ENCODE measurements around the gene RSAD2. TPM values are rescaled to one million over a fixed set of nuclear protein-coding genes. Genes with fewer than 3 reads are reported as not detected.
"Not testable (repeated sequence)": the region's sequence is repeated elsewhere in the genome, so short reads cannot be mapped to it uniquely, and the experiment has no call there.

Gene RSAD2
- total and polyA plus RNA-seq, 2 experiments from 2014 or later, result 0.10 TPM; not detected in 1

DNA sequence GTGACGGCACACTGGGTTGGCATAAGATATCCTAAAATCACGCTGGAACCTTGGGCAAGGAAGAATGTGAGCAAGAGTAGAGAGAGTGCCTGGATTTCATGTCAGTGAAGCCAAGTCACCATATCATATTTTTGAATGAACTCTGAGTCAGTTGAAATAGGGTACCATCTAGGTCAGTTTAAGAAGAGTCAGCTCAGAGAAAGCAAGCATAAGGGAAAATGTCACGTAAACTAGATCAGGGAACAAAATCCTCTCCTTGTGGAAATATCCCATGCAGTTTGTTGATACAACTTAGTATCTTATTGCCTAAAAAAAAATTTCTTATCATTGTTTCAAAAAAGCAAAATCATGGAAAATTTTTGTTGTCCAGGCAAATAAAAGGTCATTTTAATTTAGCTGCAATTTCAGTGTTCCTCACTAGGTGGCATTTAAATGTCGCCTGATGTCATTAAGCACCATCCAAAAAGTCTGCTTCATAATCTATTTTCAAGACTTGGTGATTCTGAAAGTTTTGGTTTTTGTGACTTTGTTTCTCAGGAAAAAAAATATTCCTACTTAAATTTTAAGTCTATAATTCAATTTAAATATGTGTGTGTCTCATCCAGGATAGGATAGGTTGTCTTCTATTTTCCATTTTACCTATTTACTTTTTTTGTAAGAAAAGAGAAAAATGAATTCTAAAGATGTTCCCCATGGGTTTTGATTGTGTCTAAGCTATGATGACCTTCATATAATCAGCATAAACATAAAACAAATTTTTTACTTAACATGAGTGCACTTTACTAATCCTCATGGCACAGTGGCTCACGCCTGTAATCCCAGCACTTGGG is 19.6 kb downstream of the RSAD2 start:
- no peak overlapping the region for H3K27ac Mint-ChIP-seq
- Histone ChIP-seq H3K9me2 (ENCODE audit: insufficient read depth) (no peaks in the 10 kb centered on the region), H3K4me1 (ENCODE audit: insufficient read depth) (no peaks in the 10 kb centered on the region), H2AFZ (no peak overlapping the region), H3K27ac (ENCODE audit: low read depth) (no peak overlapping the region), H3K79me2 (replicated peaks; ENCODE audit: insufficient read depth) (no peaks in the 10 kb centered on the region), H3K4me3 (no peak overlapping the region), H3K36me3 (ENCODE audit: insufficient read depth) (no peaks in the 10 kb centered on the region), H3K4me2 (no peak overlapping the region), H4K20me1 (replicated peaks; ENCODE audit: insufficient read depth) (no peaks in the 10 kb centered on the region), H3F3A (replicated peaks; ENCODE audit: low read depth) (no peaks in the 10 kb centered on the region), H3K27me3 (ENCODE audit: insufficient read depth) (no peaks in the 10 kb centered on the region)
- no peak for ATAC-seq
- H3K27me3 Mint-ChIP-seq (ENCODE audit: insufficient read depth, low read depth, poor library complexity), result peaks cover 3% of the 10 kb centered on the region
- no peak overlapping the region for H3K4me3 Mint-ChIP-seq
- TF ChIP-seq ZNF462 (CRISPR knock-in tag; IDR thresholded peaks at IDR 0.05), result no peak
- no peak for TF ChIP-seq EZH2phosphoT487 (IDR thresholded peaks at IDR 0.05; ENCODE audit: unreplicated experiment)
- TF ChIP-seq, protein P1, sequence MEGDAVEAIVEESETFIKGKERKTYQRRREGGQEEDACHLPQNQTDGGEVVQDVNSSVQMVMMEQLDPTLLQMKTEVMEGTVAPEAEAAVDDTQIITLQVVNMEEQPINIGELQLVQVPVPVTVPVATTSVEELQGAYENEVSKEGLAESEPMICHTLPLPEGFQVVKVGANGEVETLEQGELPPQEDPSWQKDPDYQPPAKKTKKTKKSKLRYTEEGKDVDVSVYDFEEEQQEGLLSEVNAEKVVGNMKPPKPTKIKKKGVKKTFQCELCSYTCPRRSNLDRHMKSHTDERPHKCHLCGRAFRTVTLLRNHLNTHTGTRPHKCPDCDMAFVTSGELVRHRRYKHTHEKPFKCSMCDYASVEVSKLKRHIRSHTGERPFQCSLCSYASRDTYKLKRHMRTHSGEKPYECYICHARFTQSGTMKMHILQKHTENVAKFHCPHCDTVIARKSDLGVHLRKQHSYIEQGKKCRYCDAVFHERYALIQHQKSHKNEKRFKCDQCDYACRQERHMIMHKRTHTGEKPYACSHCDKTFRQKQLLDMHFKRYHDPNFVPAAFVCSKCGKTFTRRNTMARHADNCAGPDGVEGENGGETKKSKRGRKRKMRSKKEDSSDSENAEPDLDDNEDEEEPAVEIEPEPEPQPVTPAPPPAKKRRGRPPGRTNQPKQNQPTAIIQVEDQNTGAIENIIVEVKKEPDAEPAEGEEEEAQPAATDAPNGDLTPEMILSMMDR (conservative IDR thresholded peaks at IDR 0.05; ENCODE audit: low read depth in 2 of 2), result peak; percentile 66 to 69
- TF ChIP-seq JUNB (IDR thresholded peaks at IDR 0.05; ENCODE audit: unreplicated experiment), result no peak
- peaks cover 5% of the 10 kb centered on the region; the same call in 1 of the 3 replicates for H3K9me3 Mint-ChIP-seq
- H3K36me3 Mint-ChIP-seq (ENCODE audit: low read depth), result no peaks in the 10 kb centered on the region
- no peaks in the 10 kb centered on the region; the same call in 2 of the 3 replicates for H3K4me1 Mint-ChIP-seq
- DNase-seq (ENCODE audit: low spot score), result peak; percentile 45

DNA sequence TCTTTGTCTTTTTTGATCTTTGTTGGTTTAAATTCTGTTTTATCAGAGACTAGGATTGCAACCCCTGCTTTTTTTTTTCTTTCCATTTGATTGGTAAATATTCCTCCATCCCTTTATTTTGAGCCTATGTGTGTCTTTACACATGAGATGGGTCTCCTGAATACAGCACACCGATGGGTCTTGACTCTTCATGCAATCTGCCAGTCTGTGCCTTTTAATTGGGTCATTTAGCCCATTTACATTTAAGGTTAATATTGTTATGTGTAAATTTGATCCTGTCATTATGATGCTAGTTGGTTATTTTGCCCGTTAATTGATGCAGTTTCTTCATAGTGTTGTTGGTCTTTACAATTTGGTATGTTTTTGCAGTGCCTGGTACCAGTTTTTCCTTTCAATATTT is 25.0 kb downstream of the RSAD2 start:
- H3K4me3 Mint-ChIP-seq; ATAC-seq; H3K4me1 Mint-ChIP-seq; H3K79me2 ChIP-seq (replicated peaks; ENCODE audit: insufficient read depth); H3K27ac ChIP-seq (ENCODE audit: low read depth); H3K4me1 ChIP-seq (ENCODE audit: insufficient read depth); H3K9me2 ChIP-seq (ENCODE audit: insufficient read depth); DNase-seq (ENCODE audit: low spot score); H4K20me1 ChIP-seq (replicated peaks; ENCODE audit: insufficient read depth); H3F3A ChIP-seq (replicated peaks; ENCODE audit: low read depth); H3K27me3 Mint-ChIP-seq (ENCODE audit: insufficient read depth, low read depth, poor library complexity); H2AFZ ChIP-seq; H3K27me3 ChIP-seq (ENCODE audit: insufficient read depth); H3K27ac Mint-ChIP-seq; H3K4me3 ChIP-seq; H3K36me3 Mint-ChIP-seq (ENCODE audit: low read depth); H3K4me2 ChIP-seq; H3K36me3 ChIP-seq (ENCODE audit: insufficient read depth): not testable (repeated sequence)
- peaks cover 20% of the 10 kb centered on the region; the same call in 2 of the 3 replicates for H3K9me3 Mint-ChIP-seq
